ENCODE data around the gene GMPPB. TPM values are rescaled to one million over a fixed set of nuclear protein-coding genes. Genes with fewer than 3 reads are reported as not detected.
A peak's percentile ranks its signal among the peaks of the same experiment; 100 is the strongest.

The GMPPB gene
- total and polyA plus RNA-seq, 2 of the 8 experiments (the other 6 are each of a cell fraction or from before 2014, with no cell fraction given), result 20.9 to 23.9 TPM

DNA sequence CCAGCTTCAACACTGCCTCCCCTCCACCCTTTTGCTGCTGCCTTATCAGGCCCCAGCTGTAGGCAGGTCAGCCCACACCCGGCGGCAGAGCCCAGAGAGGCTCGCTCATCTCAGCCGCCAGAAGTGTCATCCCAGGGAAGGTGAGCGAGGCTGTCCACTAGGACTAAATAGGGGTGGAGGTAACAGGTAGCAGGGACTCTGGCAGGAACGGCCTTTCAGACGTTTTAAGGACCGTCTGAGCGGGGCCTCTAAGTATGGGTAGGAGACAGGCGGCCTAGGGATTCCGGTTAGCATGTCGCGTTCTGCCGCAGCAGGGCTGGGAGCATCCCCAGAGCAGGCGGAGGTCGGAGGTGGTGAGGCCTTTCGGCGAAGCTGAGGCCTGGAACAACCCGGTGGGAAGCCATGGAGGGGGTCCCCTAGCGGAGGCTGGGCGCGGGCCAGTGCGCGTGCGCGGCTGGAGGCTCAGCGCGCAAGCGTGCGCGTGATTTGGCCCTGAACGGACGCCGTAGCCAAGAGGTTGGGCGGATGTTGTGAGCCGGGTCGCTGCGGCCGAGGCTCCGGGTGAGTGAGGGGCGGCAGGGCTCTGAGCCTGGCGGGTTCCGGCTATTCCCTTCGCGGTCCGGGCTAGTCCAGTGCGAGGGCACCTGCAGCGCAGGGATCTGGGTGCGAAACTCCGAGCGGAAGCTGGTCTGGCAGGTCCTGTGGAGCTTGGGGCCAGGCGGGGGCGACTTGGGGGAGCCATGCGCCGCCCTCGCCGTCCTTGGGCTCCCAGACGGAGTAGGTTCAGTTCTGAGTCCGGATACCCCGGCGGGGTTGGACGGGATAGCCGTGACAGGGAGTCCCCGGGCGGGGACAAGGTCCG, 34.5 kb downstream of the GMPPB start, which contains the start of the genes MST1 and RNF123:
MST1 (minus strand) TSS at position 429 of the 862 bp plus-strand sequence. CDS start 783 bp downstream, outside the sequence.
RNF123 (plus strand) TSS at position 512 of the 862 bp plus-strand sequence. CDS start 1,609 bp downstream, outside the sequence.
- peak within 1 kb of the TSS; percentile 44 to 66 for H3K4me2 ChIP-seq (ENCODE audit: insufficient read depth in 1 of 2, low read depth in 2 of 2, low read length in 2 of 2)
- no peak within 1 kb of the TSS; the same call in 1 of the 2 replicates for H3K18ac ChIP-seq (ENCODE audit: extremely low read depth, low read length)
- H2AK5ac ChIP-seq (ENCODE audit: low read depth, low read length), result no peak within 1 kb of the TSS
- peak within 1 kb of the TSS; percentile 59; the same call in 1 of the 2 replicates for H2AFZ ChIP-seq (ENCODE audit: low read length)
- peak within 1 kb of the TSS; percentile 9; the same call in 1 of the 2 replicates for H4K8ac ChIP-seq (ENCODE audit: extremely low read depth, insufficient read depth, low read length)
- H4K91ac ChIP-seq (replicated peaks; ENCODE audit: insufficient read length, low read length), result no peak within 1 kb of the TSS
- peak within 1 kb of the TSS; percentile 44; the same call in 1 of the 2 replicates for H2BK5ac ChIP-seq (ENCODE audit: low read depth, low read length)
- H2BK12ac ChIP-seq (ENCODE audit: low read depth, low read length), result no peak within 1 kb of the TSS
- H3K23me2 ChIP-seq (ENCODE audit: low read depth, low read length), result peaks cover 14% of the 10 kb centered on the region
- H2BK15ac ChIP-seq (ENCODE audit: low read length), result peak within 1 kb of the TSS; percentile 16; the same call in 1 of the 2 replicates
- H3K9ac ChIP-seq (replicated peaks in 1 of 4; ENCODE audit: extremely low read depth in 1 of 4, low read depth in 3 of 4, low read length in 3 of 4), result peak within 1 kb of the TSS; percentile 51 to 66 (median 62)
- H3K14ac ChIP-seq (ENCODE audit: insufficient read length), result no peak within 1 kb of the TSS
- H3K4ac ChIP-seq (replicated peaks; ENCODE audit: insufficient read length, low read depth, low read length), result no peak within 1 kb of the TSS
- no peaks in the 10 kb centered on the region for H3K79me1 ChIP-seq (ENCODE audit: low read depth, low read length)
- WGBS, 2 experiments (ENCODE audit: extremely low coverage in 1 of 2, insufficient coverage in 1 of 2, insufficient read length in 1 of 2, insufficient replicate concordance in 2 of 2, low coverage in 1 of 2, low lambda C conversion rate in 2 of 2, missing lambda C conversion rate in 1 of 2), result 8% methylated on average over 50 of the region's 66 CpGs; no CpG with 5 or more reads in 1 of the 2 experiments
- FAIRE-seq (no peak), DNase-seq (ENCODE audit: low read depth in 1 of 2, low spot score in 2 of 2) (peak; percentile 81 to 98)
- H2BK20ac ChIP-seq (ENCODE audit: low read length), result no peak within 1 kb of the TSS
- H3K4me3 ChIP-seq (ENCODE audit: extremely low read depth in 1 of 4, insufficient read depth in 2 of 4, low read depth in 3 of 4, low read length in 4 of 4), result peak within 1 kb of the TSS; percentile 81 to 98 (median 88)
- no peak within 1 kb of the TSS for H3K23ac ChIP-seq (ENCODE audit: insufficient read length)
- H4K20me1 ChIP-seq (replicated peaks in 1 of 2; ENCODE audit: control insufficient read depth in 1 of 2, insufficient read depth in 2 of 2, low read length in 2 of 2), result no peaks in the 10 kb centered on the region
- H3K4me1 ChIP-seq (replicated peaks in 1 of 4; ENCODE audit: control insufficient read depth in 3 of 4, insufficient read depth in 4 of 4, low read length in 3 of 4), result peaks cover 0 to 8% (median 2%) of the 10 kb centered on the region in 4 experiments; a peak in 6 of 7 replicates
- ChIA-PET POLR2A (ENCODE audit: partially characterized antibody) (interaction anchor here (0.8 to 2.6 kb wide), 3 partner anchors 9 to 29 kb away, joined by 3 to 12 read pairs (median 7); partner anchors contain the start of gene AMIGO3), CTCF (ENCODE audit: partially characterized antibody) (interaction anchor here (0.6 to 2.0 kb wide), 3 partner anchors 11 to 1267 kb away, joined by 3 to 11 read pairs (median 3); no protein-coding TSS in a partner anchor)
- no peak within 1 kb of the TSS for H2BK120ac ChIP-seq (replicated peaks; ENCODE audit: low read depth, low read length)
- H3K27ac ChIP-seq (ENCODE audit: low read depth, low read length), result no peak within 1 kb of the TSS
- no peaks in the 10 kb centered on the region for H3K9me3 ChIP-seq (ENCODE audit: insufficient read depth in 2 of 2, low read depth in 1 of 2, low read length in 1 of 2)
- H3K56ac ChIP-seq (replicated peaks; ENCODE audit: insufficient read length, low read depth, low read length), result no peak within 1 kb of the TSS
- H3K36me3 ChIP-seq (ENCODE audit: control insufficient read depth in 2 of 4, insufficient read depth in 4 of 4, low read length in 3 of 4), result no peaks in the 10 kb centered on the region
- H3K79me2 ChIP-seq (ENCODE audit: control insufficient read depth in 1 of 2, insufficient read depth in 2 of 2, low read length in 2 of 2), result peaks cover 0 to 4% of the 10 kb centered on the region in 2 experiments; a peak in 1 of 4 replicates
- H4K5ac ChIP-seq (ENCODE audit: insufficient read length, low read depth, low read length), result peak within 1 kb of the TSS; percentile 75
- H3K27me3 ChIP-seq (replicated peaks in 1 of 4; ENCODE audit: control insufficient read depth in 3 of 4, extremely low read depth in 1 of 4, insufficient read depth in 3 of 4, low read length in 3 of 4), result peaks cover 0 to 3% (median 3%) of the 10 kb centered on the region in 4 experiments; a peak in 2 of 7 replicates
- peak; percentile 87 to 89; a peak in 3 of 4 replicates for TF ChIP-seq SIN3A (conservative IDR thresholded peaks at IDR 0.05 in 1 of 2, IDR thresholded peaks at IDR 0.05 in 1 of 2; ENCODE audit: low read depth in 1 of 2, low read length in 2 of 2)
- TF ChIP-seq SUZ12 (IDR thresholded peaks at IDR 0.05; ENCODE audit: low read length), result no peak
- no peak for TF ChIP-seq FOSL1 (IDR thresholded peaks at IDR 0.05; ENCODE audit: insufficient read depth, low read depth, low read length)
- no peak for TF ChIP-seq RXRA (IDR thresholded peaks at IDR 0.05; ENCODE audit: insufficient read depth, low read depth, low read length)
- TF ChIP-seq, protein P1, sequence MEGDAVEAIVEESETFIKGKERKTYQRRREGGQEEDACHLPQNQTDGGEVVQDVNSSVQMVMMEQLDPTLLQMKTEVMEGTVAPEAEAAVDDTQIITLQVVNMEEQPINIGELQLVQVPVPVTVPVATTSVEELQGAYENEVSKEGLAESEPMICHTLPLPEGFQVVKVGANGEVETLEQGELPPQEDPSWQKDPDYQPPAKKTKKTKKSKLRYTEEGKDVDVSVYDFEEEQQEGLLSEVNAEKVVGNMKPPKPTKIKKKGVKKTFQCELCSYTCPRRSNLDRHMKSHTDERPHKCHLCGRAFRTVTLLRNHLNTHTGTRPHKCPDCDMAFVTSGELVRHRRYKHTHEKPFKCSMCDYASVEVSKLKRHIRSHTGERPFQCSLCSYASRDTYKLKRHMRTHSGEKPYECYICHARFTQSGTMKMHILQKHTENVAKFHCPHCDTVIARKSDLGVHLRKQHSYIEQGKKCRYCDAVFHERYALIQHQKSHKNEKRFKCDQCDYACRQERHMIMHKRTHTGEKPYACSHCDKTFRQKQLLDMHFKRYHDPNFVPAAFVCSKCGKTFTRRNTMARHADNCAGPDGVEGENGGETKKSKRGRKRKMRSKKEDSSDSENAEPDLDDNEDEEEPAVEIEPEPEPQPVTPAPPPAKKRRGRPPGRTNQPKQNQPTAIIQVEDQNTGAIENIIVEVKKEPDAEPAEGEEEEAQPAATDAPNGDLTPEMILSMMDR (IDR thresholded peaks at IDR 0.05; ENCODE audit: control extremely low read depth in 1 of 3, insufficient read depth in 1 of 3, low read depth in 1 of 3, low read length in 3 of 3), result peak in 2 of 3 experiments; percentile 4 to 29; a peak in 2 of 4 replicates
- peak; percentile 43; the same call in 1 of the 2 replicates for TF ChIP-seq CHD2 (IDR thresholded peaks at IDR 0.05; ENCODE audit: low read length)
- peak; percentile 84 for TF ChIP-seq NRF1 (IDR thresholded peaks at IDR 0.05; ENCODE audit: low read depth, low read length)

Data from H1 (cell line).